ENCODE results near the gene AGBL1. TPM values are rescaled to one million over a fixed set of nuclear protein-coding genes. Genes with fewer than 3 reads are reported as not detected.

The AGBL1 gene
- total RNA-seq, 1 experiment from 2014 or later = not detected

- H3K18ac ChIP-seq (ENCODE audit: insufficient read length, low read depth, low read length) = no peak overlapping the region
- H3K23me2 ChIP-seq (ENCODE audit: insufficient read length, low read depth, low read length, poor library complexity, severe bottlenecking) = no peaks in the 10 kb centered on the region
- H3K79me1 ChIP-seq (ENCODE audit: insufficient read depth, low read depth, low read length, poor library complexity, severe bottlenecking) = no peaks in the 10 kb centered on the region
- H2BK5ac ChIP-seq (ENCODE audit: insufficient read length, low read length) = no peak overlapping the region
- H4K8ac ChIP-seq (replicated peaks; ENCODE audit: insufficient read length, low read depth, low read length) = no peak overlapping the region
- no peaks in the 10 kb centered on the region for H3K79me2 ChIP-seq (ENCODE audit: insufficient read depth, low read length)
- no peaks in the 10 kb centered on the region for H3K9me3 ChIP-seq (ENCODE audit: control insufficient read depth, low read depth, low read length)
- H4K91ac ChIP-seq (ENCODE audit: insufficient read length, low read depth, low read length) = no peak overlapping the region
- H3K4ac ChIP-seq (ENCODE audit: low read depth, low read length) = no peak overlapping the region
- H3K4me1 ChIP-seq (ENCODE audit: insufficient read depth, low read length) = no peaks in the 10 kb centered on the region
- H3K36me3 Mint-ChIP-seq (ENCODE audit: insufficient read depth in 1 of 3, low read depth in 3 of 3) = no peaks in the 10 kb centered on the region
- H2AFZ ChIP-seq (ENCODE audit: low read length) = no peak overlapping the region
- H4K20me1 ChIP-seq (ENCODE audit: control insufficient read depth, insufficient read depth, insufficient read length) = no peaks in the 10 kb centered on the region
- H4K5ac ChIP-seq (ENCODE audit: insufficient read length, low read depth, low read length) = no peak overlapping the region
- no peak overlapping the region for H2BK15ac ChIP-seq (ENCODE audit: low read depth, low read length)
- 0 out of 4 replicates have a peak, but pooled peaks cover 0 to 2% of the 10 kb centered on the region in 2 experiments for H3K4me1 Mint-ChIP-seq
- no peaks in the 10 kb centered on the region for H3K9me3 Mint-ChIP-seq
- TF ChIP-seq, protein P1, sequence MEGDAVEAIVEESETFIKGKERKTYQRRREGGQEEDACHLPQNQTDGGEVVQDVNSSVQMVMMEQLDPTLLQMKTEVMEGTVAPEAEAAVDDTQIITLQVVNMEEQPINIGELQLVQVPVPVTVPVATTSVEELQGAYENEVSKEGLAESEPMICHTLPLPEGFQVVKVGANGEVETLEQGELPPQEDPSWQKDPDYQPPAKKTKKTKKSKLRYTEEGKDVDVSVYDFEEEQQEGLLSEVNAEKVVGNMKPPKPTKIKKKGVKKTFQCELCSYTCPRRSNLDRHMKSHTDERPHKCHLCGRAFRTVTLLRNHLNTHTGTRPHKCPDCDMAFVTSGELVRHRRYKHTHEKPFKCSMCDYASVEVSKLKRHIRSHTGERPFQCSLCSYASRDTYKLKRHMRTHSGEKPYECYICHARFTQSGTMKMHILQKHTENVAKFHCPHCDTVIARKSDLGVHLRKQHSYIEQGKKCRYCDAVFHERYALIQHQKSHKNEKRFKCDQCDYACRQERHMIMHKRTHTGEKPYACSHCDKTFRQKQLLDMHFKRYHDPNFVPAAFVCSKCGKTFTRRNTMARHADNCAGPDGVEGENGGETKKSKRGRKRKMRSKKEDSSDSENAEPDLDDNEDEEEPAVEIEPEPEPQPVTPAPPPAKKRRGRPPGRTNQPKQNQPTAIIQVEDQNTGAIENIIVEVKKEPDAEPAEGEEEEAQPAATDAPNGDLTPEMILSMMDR (conservative IDR thresholded peaks at IDR 0.05) = no peak
- H3T11ph ChIP-seq (ENCODE audit: low read length) = no peak overlapping the region
- H3K23ac ChIP-seq (ENCODE audit: insufficient read length, low read depth, low read length) = no peak overlapping the region
- WGBS (ENCODE audit: extremely low coverage, insufficient read length, low lambda C conversion rate) = no CpG with 5 or more reads among the region's 2 CpGs
- no peak overlapping the region for H3K9ac ChIP-seq (ENCODE audit: extremely low read depth, insufficient read length, low read length)
- no peak overlapping the region for H2BK120ac ChIP-seq (ENCODE audit: low read depth, low read length, poor library complexity, severe bottlenecking)
- H3K27ac ChIP-seq (ENCODE audit: insufficient read length, low read depth, low read length) = no peak overlapping the region
- no peak overlapping the region for H3K56ac ChIP-seq (ENCODE audit: insufficient read length, low read depth, low read length)
- no peak overlapping the region for H2AK5ac ChIP-seq (ENCODE audit: insufficient read length, low read length)
- H2BK20ac ChIP-seq (ENCODE audit: low read depth, low read length, poor library complexity, severe bottlenecking) = no peak overlapping the region
- no peak overlapping the region for H3K4me2 ChIP-seq (ENCODE audit: insufficient read depth, insufficient read length, low read length)
- H2BK12ac ChIP-seq (ENCODE audit: insufficient read length, low read depth, low read length) = no peak overlapping the region
- no peak overlapping the region for H3K14ac ChIP-seq (ENCODE audit: insufficient read depth, low read length)
- H3K27me3 ChIP-seq (ENCODE audit: insufficient read depth, low read length) = no peaks in the 10 kb centered on the region
- no peak overlapping the region for H3K27ac Mint-ChIP-seq
- DNase-seq = peak; percentile 47
- H3K27me3 Mint-ChIP-seq (ENCODE audit: low read depth) = no peaks in the 10 kb centered on the region
- no peak overlapping the region for H3K4me3 Mint-ChIP-seq
Observed at GRCh38 chr15:86444527-86444926, 364.9 kb downstream of the AGBL1 start.

Measured in H9 (cell line).